ENCODE data around the gene RPS18. TPM values are rescaled to one million over a fixed set of nuclear protein-coding genes. Genes with fewer than 3 reads are reported as not detected.
A peak's percentile ranks its signal among the peaks of the same experiment; 100 is the strongest.

RPS18 gene
- total and polyA plus RNA-seq, 9 of the 15 experiments (the other 6 are each of a cell fraction or from before 2014, with no cell fraction given) = 5,023 to 17,516 (median 8,131) TPM

- TF ChIP-seq BRCA1 (IDR thresholded peaks at IDR 0.05) = no peak
- no peak for TF ChIP-seq BRCA1 (CRISPR knock-in tag; IDR thresholded peaks at IDR 0.05)
- TF ChIP-seq PYGO2 (tag; IDR thresholded peaks at IDR 0.05) = no peak
- no peak for TF ChIP-seq ZNF431 (CRISPR knock-in tag; IDR thresholded peaks at IDR 0.05)
- no peak for TF ChIP-seq MXI1 (IDR thresholded peaks at IDR 0.05; ENCODE audit: low read depth, low read length)
- no peak for TF ChIP-seq KLF10 (CRISPR knock-in tag; IDR thresholded peaks at IDR 0.05)
- no peak for TF ChIP-seq ZNF253 (CRISPR knock-in tag; conservative IDR thresholded peaks at IDR 0.05)
- TF ChIP-seq NR2C1 (IDR thresholded peaks at IDR 0.05) = no peak; the same call in 1 of the 2 replicates
- TF ChIP-seq NR2C1 (tag; IDR thresholded peaks at IDR 0.05) = no peak
- TF ChIP-seq HDAC1 (IDR thresholded peaks at IDR 0.05) = peak in 1 of 2 experiments; percentile 73; a peak in 2 of 4 replicates
- no peak for TF ChIP-seq NBN (IDR thresholded peaks at IDR 0.05; ENCODE audit: low read depth)
- no peak for TF ChIP-seq ILK (tag; IDR thresholded peaks at IDR 0.05; ENCODE audit: borderline replicate concordance, low read depth)
- TF ChIP-seq, protein P1, sequence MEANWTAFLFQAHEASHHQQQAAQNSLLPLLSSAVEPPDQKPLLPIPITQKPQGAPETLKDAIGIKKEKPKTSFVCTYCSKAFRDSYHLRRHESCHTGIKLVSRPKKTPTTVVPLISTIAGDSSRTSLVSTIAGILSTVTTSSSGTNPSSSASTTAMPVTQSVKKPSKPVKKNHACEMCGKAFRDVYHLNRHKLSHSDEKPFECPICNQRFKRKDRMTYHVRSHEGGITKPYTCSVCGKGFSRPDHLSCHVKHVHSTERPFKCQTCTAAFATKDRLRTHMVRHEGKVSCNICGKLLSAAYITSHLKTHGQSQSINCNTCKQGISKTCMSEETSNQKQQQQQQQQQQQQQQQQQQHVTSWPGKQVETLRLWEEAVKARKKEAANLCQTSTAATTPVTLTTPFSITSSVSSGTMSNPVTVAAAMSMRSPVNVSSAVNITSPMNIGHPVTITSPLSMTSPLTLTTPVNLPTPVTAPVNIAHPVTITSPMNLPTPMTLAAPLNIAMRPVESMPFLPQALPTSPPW (CRISPR knock-in tag; IDR thresholded peaks at IDR 0.05) = peak; percentile 84
Measured at GRCh38 chr6:33312361-33313104, 40.7 kb downstream of the RPS18 start (continued).

All from K562 (cell line).